K562 (cell line): Measurements from ENCODE around the gene SNX15. TPM values are rescaled to one million over a fixed set of nuclear protein-coding genes. Genes with fewer than 3 reads are reported as not detected.

Source experiments
- ATF3 ChIP-seq, 2 experiments: fragments of 450-650 bp in 1 of 2; sonication (generic) in 1 of 2; formaldehyde crosslinking in 1 of 2; IDR thresholded peaks in 1 of 2; conservative IDR thresholded peaks in 1 of 2; 2 replicates each; pipeline versions ENCODE4 v1.6.1 to v1.8.1; 2016 to 2023; ENCODE audit warnings: mild to moderate bottlenecking in 2 of 2, moderate library complexity in 2 of 2, inconsistent platforms in 1 of 2, missing genetic modification reagents in 1 of 2
- CBX5 ChIP-seq: IDR thresholded peaks from 2 replicates; pipeline ENCODE4 v1.6.1; 2014; ENCODE audit warnings: low read depth, borderline replicate concordance
- CREB1 ChIP-seq, 2 experiments: sonication (generic) in 1 of 2; formaldehyde crosslinking in 1 of 2; IDR thresholded peaks; 2 replicates each; pipeline versions ENCODE4 v1.6.1 to v1.8.0; 2012 to 2022; ENCODE audit warnings: inconsistent platforms in 1 of 2, mild to moderate bottlenecking in 1 of 2, missing genetic modification reagents in 1 of 2, moderate library complexity in 1 of 2
- CREM ChIP-seq: IDR thresholded peaks from 2 replicates; pipeline ENCODE4 v1.6.1; 2014; ENCODE audit warnings: antibody characterized with exemption, low read depth
- FOXK2 ChIP-seq, 2 experiments: fragments of 450-650 bp; IDR thresholded peaks in 1 of 2; conservative IDR thresholded peaks in 1 of 2; 2 replicates each; pipeline ENCODE4 v1.6.1; 2016; ENCODE audit warnings: low read depth in 2 of 2, mild to moderate bottlenecking in 1 of 2
- FOXP1 ChIP-seq: sonication (generic); formaldehyde crosslinking; IDR thresholded peaks from 2 replicates; pipeline ENCODE4 v1.8.0; 2022; ENCODE audit warnings: mild to moderate bottlenecking, missing genetic modification reagents
- HDAC1 ChIP-seq, 2 experiments: fragments of 450-650 bp; IDR thresholded peaks; 2 replicates each; pipeline ENCODE4 v1.6.1; 2016 to 2017; ENCODE audit warnings: inconsistent platforms in 1 of 2, mild to moderate bottlenecking in 1 of 2, moderate library complexity in 1 of 2
- HNRNPLL ChIP-seq: fragments of 200-400 bp; formaldehyde crosslinking; IDR thresholded peaks from 2 replicates; pipeline ENCODE4 v1.6.1; 2017; ENCODE audit warnings: low read length, low read depth, mild to moderate bottlenecking; ENCODE audit not compliant: poor library complexity, severe bottlenecking
- IRF2 ChIP-seq: sonication (generic); formaldehyde crosslinking; IDR thresholded peaks from 2 replicates; pipeline ENCODE4 v1.8.1; 2022; ENCODE audit warnings: mild to moderate bottlenecking, missing genetic modification reagents
- LCOR ChIP-seq: sonication (generic); formaldehyde crosslinking; IDR thresholded peaks from 2 replicates; pipeline ENCODE4 v1.8.0; 2022; ENCODE audit warnings: mild to moderate bottlenecking, missing genetic modification reagents
- MAX ChIP-seq: sonication (generic); formaldehyde crosslinking; IDR thresholded peaks from 2 replicates; pipeline ENCODE4 v1.9.0; 2022; ENCODE audit warnings: mild to moderate bottlenecking, missing genetic modification reagents
- MTA3 ChIP-seq: fragments of 450-650 bp; formaldehyde crosslinking; IDR thresholded peaks from 2 replicates; pipeline ENCODE4 v1.6.1; 2017; ENCODE audit warnings: mild to moderate bottlenecking, borderline replicate concordance
- NFXL1 ChIP-seq: fragments of 450-650 bp; formaldehyde crosslinking; IDR thresholded peaks from 2 replicates; pipeline ENCODE4 v1.4.0; 2021; ENCODE audit warnings: mild to moderate bottlenecking
- NR2C2 ChIP-seq, 2 experiments: fragments of 200-800 bp in 1 of 2; sonication (Bioruptor generic) in 1 of 2; sonication (generic) in 1 of 2; formaldehyde crosslinking in 1 of 2; IDR thresholded peaks; 2 replicates each; pipeline versions ENCODE4 v1.6.1 to v1.8.0; 2016 to 2022; ENCODE audit warnings: mild to moderate bottlenecking in 1 of 2, missing compliant biosample characterization in 1 of 2, missing genetic modification characterization in 1 of 2, missing genetic modification reagents in 1 of 2
- SNRNP70 ChIP-seq: fragments of 200-400 bp; formaldehyde crosslinking; optimal IDR thresholded peaks from 2 replicates; pipeline ENCODE3; 2017; ENCODE audit warnings: low read depth, low read length
- TFAP4 ChIP-seq: sonication (generic); formaldehyde crosslinking; IDR thresholded peaks from 2 replicates; pipeline ENCODE4 v1.8.0; 2022; ENCODE audit warnings: missing genetic modification reagents, mild to moderate bottlenecking, moderate library complexity, borderline replicate concordance
- VEZF1 ChIP-seq: fragments of 200-800 bp; sonication (Bioruptor generic); IDR thresholded peaks from 2 replicates; pipeline ENCODE4 v1.6.1; 2017; ENCODE audit warnings: missing genetic modification characterization, missing compliant biosample characterization
- ZBTB33 ChIP-seq: sonication (generic); formaldehyde crosslinking; IDR thresholded peaks from 2 replicates; pipeline ENCODE4 v1.8.1; 2023; ENCODE audit warnings: mild to moderate bottlenecking, missing genetic modification reagents
- ZC3H8 ChIP-seq: fragments of 450-650 bp; IDR thresholded peaks from 2 replicates; pipeline ENCODE4 v1.6.1; 2017
- ZEB2 ChIP-seq: fragments of 450-650 bp; IDR thresholded peaks from 2 replicates; pipeline ENCODE4 v1.6.1; 2016
- ZNF165 ChIP-seq: fragments of 250-450 bp; sonication (Bioruptor Pico); IDR thresholded peaks from 2 replicates; pipeline ENCODE4 v1.4.0; 2020; ENCODE audit warnings: borderline replicate concordance
- polyA plus RNA-seq, 8 experiments: library from polyadenylated mRNA; depleted of rRNA in 4 of 8; stranded (reverse) in 5 of 8; unstranded in 3 of 8; fragments of >200 nt; fragmentation: Nextera tagmentation in 2 of 8; fragmentation: Illumina TruSeq in 1 of 8; extraction: Ambion mirVana in 2 of 8; extraction: Trizol in 1 of 8; gene quantifications; 2 replicates each; pipeline versions ENCODE4 v1.2.1 to v1.2.3, GENCODE V29; 2011 to 2014; ENCODE audit warnings: inconsistent platforms in 1 of 8, missing spikeins in 1 of 8
- total RNA-seq, 7 experiments: library from RNA; depleted of rRNA in 6 of 7; stranded (reverse); fragments of >200 nt in 6 of 7; fragmentation: Illumina TruSeq in 2 of 7; extraction: Trizol in 2 of 7; gene quantifications; 2 replicates each; pipeline versions ENCODE4 v1.2.1 to v1.2.3, GENCODE V29; 2011 to 2021; ENCODE audit warnings: low replicate concordance in 1 of 7

The SNX15 gene
- total and polyA plus RNA-seq, 9 of the 15 experiments (the other 6 are each of a cell fraction or from before 2014, with no cell fraction given): 1.8 to 27.8 (median 15.2) TPM

GRCh38 chr11:65040847-65041622 lies 13.8 kb downstream of the SNX15 start, which contains the start of gene SAC3D1 (continued):
- TF ChIP-seq ZBTB33: peak; percentile 56
- no peak; the same call in 1 of the 2 replicates for TF ChIP-seq CREB1 (IDR thresholded peaks at IDR 0.05)
- TF ChIP-seq CREB1 (CRISPR knock-in tag; IDR thresholded peaks at IDR 0.05): peak; percentile 35
- peak; percentile 89; the same call in 1 of the 2 replicates for TF ChIP-seq TFAP4 (CRISPR knock-in tag)
- TF ChIP-seq MTA3: peak; percentile 56
- peak in 1 of 2 experiments; percentile 44; a peak in 2 of 4 replicates for TF ChIP-seq FOXK2 (conservative IDR thresholded peaks at IDR 0.05 in 1 of 2, IDR thresholded peaks at IDR 0.05 in 1 of 2; ENCODE audit: low read depth in 2 of 2)
- no peak for TF ChIP-seq ATF3 (IDR thresholded peaks at IDR 0.05)
- TF ChIP-seq ATF3 (CRISPR knock-in tag; conservative IDR thresholded peaks at IDR 0.05): 0 out of 2 replicates have a peak, but pooled peaks have one; percentile 18
- no peak for TF ChIP-seq ZEB2
- TF ChIP-seq SNRNP70: no peak
- peak; percentile 90; the same call in 1 of the 2 replicates for TF ChIP-seq LCOR (CRISPR knock-in tag)
- TF ChIP-seq FOXP1 (CRISPR knock-in tag): peak; percentile 91
- peak in 1 of 2 experiments; percentile 65; a peak in 1 of 4 replicates for TF ChIP-seq HDAC1 (IDR thresholded peaks at IDR 0.05)
- TF ChIP-seq HNRNPLL: peak; percentile 71
- TF ChIP-seq VEZF1 (CRISPR knock-in tag): peak; percentile 65
- peak; percentile 39; the same call in 1 of the 2 replicates for TF ChIP-seq NR2C2 (CRISPR knock-in tag; IDR thresholded peaks at IDR 0.05)
- peak; percentile 98 for TF ChIP-seq NR2C2 (tag; IDR thresholded peaks at IDR 0.05)
- TF ChIP-seq NFXL1: no peak
- TF ChIP-seq MAX: peak; percentile 93
- TF ChIP-seq ZC3H8: no peak
- TF ChIP-seq CBX5: 0 out of 2 replicates have a peak, but pooled peaks have one; percentile 16
- TF ChIP-seq ZNF165 (CRISPR knock-in tag): 0 out of 2 replicates have a peak, but pooled peaks have one; percentile 69
- 0 out of 2 replicates have a peak, but pooled peaks have one; percentile 61 for TF ChIP-seq IRF2 (CRISPR knock-in tag)
- TF ChIP-seq CREM: peak; percentile 45
